SK-N-SH treated with all-trans-retinoic acid at 6 μM for 48 hours (cell line): ENCODE results near the gene DCLK1.

Experiments used
- ISL1 ChIP-seq: fragments of 250-450 bp; sonication (Bioruptor Pico); IDR thresholded peaks from 2 replicates; pipeline ENCODE4 v2.1.2; 2022; ENCODE audit warnings: mild to moderate bottlenecking, moderate library complexity
- OSR1 ChIP-seq: fragments of 250-450 bp; sonication (Bioruptor Pico); IDR thresholded peaks from 2 replicates; pipeline ENCODE4 v1.8.0; 2022; ENCODE audit warnings: moderate library complexity, mild to moderate bottlenecking, inconsistent platforms
- PPARA ChIP-seq: fragments of 250-450 bp; sonication (Bioruptor Pico); IDR thresholded peaks from 2 replicates; pipeline ENCODE4 v1.5.0; 2020; ENCODE audit warnings: mild to moderate bottlenecking, borderline replicate concordance
- RARB ChIP-seq: fragments of 250-450 bp; sonication (Bioruptor Pico); IDR thresholded peaks from 2 replicates; pipeline ENCODE4 v1.8.0; 2021; ENCODE audit warnings: mild to moderate bottlenecking, moderate library complexity
- ZC3H10 ChIP-seq: fragments of 250-450 bp; sonication (Bioruptor Pico); IDR thresholded peaks from 2 replicates; pipeline ENCODE4 v1.5.1; 2021; ENCODE audit warnings: mild to moderate bottlenecking, moderate library complexity
- ZNF8 ChIP-seq: fragments of 450-650 bp; formaldehyde crosslinking; IDR thresholded peaks from 2 replicates; pipeline ENCODE4 v1.5.0; 2020; ENCODE audit warnings: mild to moderate bottlenecking, moderate library complexity
- TF ChIP-seq, protein P1 (sequence below): fragments of 250-450 bp; sonication (Bioruptor Pico); IDR thresholded peaks from 2 replicates; pipeline ENCODE4 v1.8.0; 2020; ENCODE audit warnings: mild to moderate bottlenecking, moderate library complexity, borderline replicate concordance
- TF ChIP-seq, protein P2 (sequence below): fragments of 250-450 bp; sonication (Bioruptor Pico); IDR thresholded peaks from 2 replicates; pipeline ENCODE4 v1.5.1; 2020; ENCODE audit warnings: low read depth, mild to moderate bottlenecking, moderate library complexity

DNA sequence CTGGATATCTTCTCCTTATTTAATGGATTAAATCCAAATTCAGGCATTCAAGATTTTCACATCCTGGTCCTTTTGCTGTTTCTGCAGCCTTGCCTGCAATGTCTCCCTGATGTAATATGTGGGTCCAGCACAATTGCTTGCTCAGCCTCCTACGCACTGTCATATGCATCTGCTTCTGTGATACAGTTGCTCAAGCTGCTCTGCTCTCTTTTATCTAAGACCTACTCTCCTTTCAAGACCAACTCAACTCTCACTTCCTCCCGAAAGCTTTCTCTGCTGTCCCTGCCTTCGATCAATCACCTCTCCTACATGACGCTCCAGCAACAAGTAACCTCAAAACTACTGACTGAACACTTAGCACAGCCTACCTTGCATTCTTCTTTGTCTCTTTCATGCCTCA, 138.2 kb downstream of the DCLK1 start:
- TF ChIP-seq, protein P1, sequence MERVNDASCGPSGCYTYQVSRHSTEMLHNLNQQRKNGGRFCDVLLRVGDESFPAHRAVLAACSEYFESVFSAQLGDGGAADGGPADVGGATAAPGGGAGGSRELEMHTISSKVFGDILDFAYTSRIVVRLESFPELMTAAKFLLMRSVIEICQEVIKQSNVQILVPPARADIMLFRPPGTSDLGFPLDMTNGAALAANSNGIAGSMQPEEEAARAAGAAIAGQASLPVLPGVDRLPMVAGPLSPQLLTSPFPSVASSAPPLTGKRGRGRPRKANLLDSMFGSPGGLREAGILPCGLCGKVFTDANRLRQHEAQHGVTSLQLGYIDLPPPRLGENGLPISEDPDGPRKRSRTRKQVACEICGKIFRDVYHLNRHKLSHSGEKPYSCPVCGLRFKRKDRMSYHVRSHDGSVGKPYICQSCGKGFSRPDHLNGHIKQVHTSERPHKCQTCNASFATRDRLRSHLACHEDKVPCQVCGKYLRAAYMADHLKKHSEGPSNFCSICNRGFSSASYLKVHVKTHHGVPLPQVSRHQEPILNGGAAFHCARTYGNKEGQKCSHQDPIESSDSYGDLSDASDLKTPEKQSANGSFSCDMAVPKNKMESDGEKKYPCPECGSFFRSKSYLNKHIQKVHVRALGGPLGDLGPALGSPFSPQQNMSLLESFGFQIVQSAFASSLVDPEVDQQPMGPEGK, result no peak
- TF ChIP-seq OSR1 (CRISPR knock-in tag), result no peak
- TF ChIP-seq ZC3H10 (CRISPR knock-in tag), result no peak
- no peak for TF ChIP-seq ISL1 (CRISPR knock-in tag)
- TF ChIP-seq ZNF8, result no peak
- no peak for TF ChIP-seq PPARA
- TF ChIP-seq, protein P2, sequence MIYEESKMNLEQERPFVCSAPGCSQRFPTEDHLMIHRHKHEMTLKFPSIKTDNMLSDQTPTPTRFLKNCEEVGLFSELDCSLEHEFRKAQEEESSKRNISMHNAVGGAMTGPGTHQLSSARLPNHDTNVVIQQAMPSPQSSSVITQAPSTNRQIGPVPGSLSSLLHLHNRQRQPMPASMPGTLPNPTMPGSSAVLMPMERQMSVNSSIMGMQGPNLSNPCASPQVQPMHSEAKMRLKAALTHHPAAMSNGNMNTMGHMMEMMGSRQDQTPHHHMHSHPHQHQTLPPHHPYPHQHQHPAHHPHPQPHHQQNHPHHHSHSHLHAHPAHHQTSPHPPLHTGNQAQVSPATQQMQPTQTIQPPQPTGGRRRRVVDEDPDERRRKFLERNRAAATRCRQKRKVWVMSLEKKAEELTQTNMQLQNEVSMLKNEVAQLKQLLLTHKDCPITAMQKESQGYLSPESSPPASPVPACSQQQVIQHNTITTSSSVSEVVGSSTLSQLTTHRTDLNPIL (CRISPR knock-in tag), result no peak
- no peak for TF ChIP-seq RARB (CRISPR knock-in tag)
